Omental fat pad (tissue), 4 donors: ENCODE results near the gene CCDC91. TPM values are rescaled to one million over a fixed set of nuclear protein-coding genes. Genes with fewer than 3 reads are reported as not detected.
A peak's percentile ranks its signal among the peaks of the same experiment; 100 is the strongest.

Experiments
- ATAC-seq: fragments of 150-250 bp; one replicate; pipeline ENCODE4 v1.9.1; 2016; ENCODE audit warnings: mild to moderate bottlenecking, moderate library complexity; ENCODE audit not compliant: low FRiP score
- DNase-seq: peaks from one replicate; pipeline ENCODE4 v3.0.0-alpha.2; 2019; ENCODE audit warnings: low spot score
- total RNA-seq, 4 donors: library from RNA; depleted of rRNA; stranded (reverse); fragments of >200 nt; gene quantifications; one replicate each; pipeline ENCODE4 v1.1.0, GENCODE V29; 2016
- TF ChIP-seq, protein P1 (sequence below), 3 donors: fragments of 450-650 bp; IDR thresholded peaks; one replicate each; pipeline ENCODE4 v1.5.1; 2016 to 2017; ENCODE audit warnings: antibody characterized with exemption in 3 of 3, mild to moderate bottlenecking in 3 of 3, moderate library complexity in 2 of 3

The CCDC91 gene
- total RNA-seq, 4 donors from 2014 or later, result 29.3 to 48.9 (median 32.5) TPM

DNA sequence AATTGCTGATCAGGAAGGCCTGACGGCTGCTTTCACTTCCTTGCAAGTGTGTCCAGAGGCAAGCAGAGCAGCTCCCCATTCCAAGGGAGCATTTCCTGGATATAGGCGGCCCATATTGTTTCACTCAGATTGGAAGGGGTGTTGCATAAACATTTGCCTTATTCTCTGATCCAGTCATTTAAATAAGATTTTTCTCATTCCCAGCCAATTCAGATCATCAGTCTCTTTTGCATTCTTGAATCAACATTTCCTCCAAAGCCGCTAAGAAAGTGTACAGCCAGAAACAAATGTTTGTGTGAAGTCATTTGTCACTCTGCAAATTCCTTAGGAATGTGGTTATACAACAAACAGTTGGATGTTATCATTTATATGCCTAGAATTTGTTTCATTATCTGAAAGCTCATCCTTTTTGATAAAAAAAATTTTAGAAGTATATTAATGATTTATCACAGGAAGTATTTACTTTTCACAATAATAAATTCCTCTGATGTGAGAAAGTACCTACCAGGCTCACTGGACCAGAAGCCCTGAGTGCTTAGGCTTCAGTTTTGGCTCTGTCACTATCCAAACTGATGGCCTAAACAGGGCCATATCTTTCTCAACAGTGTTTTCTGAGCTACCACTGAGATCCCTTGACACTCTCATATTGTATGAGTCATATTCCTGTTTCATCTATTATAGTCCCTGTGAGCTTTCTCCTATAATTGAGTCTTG, 379.6 kb downstream of the CCDC91 start:
- ATAC-seq (peak; percentile 75), DNase-seq (no peak)
- TF ChIP-seq, protein P1, sequence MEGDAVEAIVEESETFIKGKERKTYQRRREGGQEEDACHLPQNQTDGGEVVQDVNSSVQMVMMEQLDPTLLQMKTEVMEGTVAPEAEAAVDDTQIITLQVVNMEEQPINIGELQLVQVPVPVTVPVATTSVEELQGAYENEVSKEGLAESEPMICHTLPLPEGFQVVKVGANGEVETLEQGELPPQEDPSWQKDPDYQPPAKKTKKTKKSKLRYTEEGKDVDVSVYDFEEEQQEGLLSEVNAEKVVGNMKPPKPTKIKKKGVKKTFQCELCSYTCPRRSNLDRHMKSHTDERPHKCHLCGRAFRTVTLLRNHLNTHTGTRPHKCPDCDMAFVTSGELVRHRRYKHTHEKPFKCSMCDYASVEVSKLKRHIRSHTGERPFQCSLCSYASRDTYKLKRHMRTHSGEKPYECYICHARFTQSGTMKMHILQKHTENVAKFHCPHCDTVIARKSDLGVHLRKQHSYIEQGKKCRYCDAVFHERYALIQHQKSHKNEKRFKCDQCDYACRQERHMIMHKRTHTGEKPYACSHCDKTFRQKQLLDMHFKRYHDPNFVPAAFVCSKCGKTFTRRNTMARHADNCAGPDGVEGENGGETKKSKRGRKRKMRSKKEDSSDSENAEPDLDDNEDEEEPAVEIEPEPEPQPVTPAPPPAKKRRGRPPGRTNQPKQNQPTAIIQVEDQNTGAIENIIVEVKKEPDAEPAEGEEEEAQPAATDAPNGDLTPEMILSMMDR (IDR thresholded peaks at IDR 0.05), result no peak

DNA sequence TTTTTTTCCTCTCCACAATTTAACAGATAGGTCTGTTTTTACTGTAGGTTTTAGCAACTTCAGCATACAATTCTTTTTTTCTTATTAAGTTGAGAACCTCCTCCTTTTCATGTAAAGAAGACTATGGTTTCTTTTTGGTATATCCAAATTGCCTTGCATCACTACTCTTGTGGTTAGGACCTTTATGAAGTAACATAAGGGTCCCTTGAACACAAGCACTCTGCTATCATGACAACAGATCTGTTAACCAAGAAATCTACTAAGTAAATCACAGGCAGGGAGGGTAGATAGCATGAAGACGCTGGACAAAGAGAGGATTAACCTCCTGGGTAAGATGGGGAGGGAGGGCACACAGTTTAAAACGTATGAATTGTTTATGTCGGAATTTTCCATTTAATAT, 380.6 kb downstream of the CCDC91 start:
- ATAC-seq (no peak), DNase-seq (no peak)
- TF ChIP-seq, protein P1 (IDR thresholded peaks at IDR 0.05), result no peak

DNA sequence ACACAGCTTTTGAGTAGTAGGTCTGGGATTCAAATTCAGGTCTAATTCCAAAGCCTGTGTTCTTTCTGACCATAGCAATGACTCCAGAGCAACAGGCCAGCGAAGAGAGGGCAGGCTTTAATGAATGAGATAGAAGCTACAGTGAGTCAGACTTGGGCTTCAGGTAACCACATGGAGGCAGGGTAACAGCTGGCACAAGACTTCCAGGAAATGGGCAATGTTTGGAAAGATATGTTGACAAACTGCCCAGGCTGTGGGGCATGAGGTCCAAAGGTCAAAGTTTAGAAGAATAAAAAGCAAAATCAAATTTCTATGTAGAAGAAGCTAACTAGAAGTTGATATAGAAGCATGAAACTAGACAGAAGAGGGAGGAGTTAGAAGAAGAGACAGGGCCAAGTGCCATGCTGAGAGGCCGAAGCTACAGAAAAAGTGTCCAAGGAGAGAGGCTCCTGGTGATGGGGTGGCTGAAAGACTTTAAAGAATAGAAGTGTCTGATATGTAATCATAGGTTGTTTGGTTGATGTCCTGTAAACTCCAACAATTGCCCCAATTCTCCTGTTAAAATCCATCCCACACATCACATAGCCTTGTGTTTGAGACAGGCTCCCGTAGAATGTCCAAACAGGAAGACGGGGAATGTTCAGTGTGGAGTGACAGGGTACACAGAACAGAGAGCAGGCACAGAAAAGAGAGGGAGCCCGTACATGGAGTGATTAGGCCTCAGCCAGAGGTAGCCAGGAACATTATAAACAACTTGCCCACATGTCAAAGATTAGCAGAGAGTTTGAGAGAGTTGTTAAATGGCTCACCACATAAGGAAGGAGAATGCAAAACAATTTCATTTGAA, 384.7 kb downstream of the CCDC91 start:
- ATAC-seq, result no peak
- DNase-seq, result no peak

DNA sequence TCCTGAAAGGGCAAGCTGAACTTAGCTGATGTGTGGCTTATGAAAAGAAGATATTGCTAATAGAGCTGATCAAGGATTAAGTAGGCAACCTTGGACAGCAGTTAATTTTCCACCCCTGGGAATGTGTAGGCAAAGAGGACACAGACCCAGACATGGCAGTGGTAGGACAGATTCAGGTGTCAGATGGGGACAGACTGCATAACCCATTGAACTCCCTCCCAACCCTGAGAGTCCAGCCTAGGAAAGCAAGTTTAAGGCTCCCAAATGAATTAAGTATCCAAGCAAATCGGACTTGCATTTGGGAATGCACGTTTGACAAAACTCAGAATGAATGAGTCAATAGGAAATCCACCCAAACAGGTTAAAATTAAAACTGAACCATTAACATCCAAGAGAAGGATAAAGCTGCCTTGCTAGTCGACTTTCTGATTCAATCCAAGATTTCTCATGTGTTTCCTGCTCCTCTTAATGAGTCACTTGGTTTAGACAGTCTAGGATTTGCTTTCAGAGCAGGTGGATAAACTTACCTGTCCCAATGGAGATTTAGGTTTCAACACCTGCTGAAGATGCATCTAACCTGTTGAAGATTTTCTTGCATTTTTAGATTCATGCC, 385.4 kb downstream of the CCDC91 start:
- TF ChIP-seq, protein P1 (IDR thresholded peaks at IDR 0.05), result no peak
- ATAC-seq (no peak), DNase-seq (no peak)

More for the DNA sequence above, 384.7 kb downstream of the CCDC91 start:
- TF ChIP-seq, protein P1 (IDR thresholded peaks at IDR 0.05), result no peak

DNA sequence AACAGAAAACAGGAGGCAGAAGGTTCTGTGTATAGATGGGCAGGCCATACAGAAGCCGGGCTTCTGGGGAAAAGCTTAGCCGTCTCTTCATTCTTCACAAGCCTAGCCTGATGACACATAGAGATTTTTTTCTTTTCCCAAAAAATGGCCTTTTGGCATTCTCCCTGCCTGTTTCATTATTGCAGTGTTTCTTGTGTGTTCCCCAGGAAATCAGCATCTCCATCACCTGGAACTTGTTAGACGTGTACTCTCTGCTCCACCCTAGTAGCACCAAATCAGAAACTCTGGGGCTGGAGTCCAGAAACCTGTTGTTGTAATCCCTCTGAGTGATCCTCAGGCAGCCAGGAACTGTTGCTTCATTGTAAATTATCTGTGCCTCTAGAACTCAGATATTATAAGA, 388.1 kb downstream of the CCDC91 start:
- TF ChIP-seq, protein P1 (IDR thresholded peaks at IDR 0.05), result no peak
- DNase-seq (no peak), ATAC-seq (peak; percentile 58)

DNA sequence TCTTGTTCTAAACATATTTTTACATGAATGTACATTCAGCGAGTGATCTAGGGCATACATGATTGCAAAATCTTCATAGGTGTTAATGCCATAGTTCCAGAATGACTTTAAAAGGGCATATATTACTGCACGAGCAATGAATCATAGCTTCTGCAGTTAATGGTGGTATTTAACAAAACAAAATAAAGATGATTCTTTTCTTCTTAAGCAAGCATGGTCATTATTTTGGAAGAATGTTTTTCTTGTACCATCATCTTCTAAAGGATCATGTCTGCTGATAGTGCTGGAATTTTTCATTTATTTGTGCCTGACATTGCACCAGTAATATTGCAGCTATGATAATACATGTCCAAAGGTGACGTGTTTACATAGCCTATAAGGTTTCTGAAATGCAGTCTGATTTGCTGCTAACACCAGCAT, 388.6 kb downstream of the CCDC91 start:
- peak; percentile 82 for ATAC-seq
- TF ChIP-seq, protein P1 (IDR thresholded peaks at IDR 0.05), result no peak
- no peak for DNase-seq
